D721Med (cell line): Measurements from ENCODE around the gene PBX3.
"Not testable (repeated sequence)": the region's sequence is repeated elsewhere in the genome, so short reads cannot be mapped to it uniquely, and the experiment has no call there.

Experiments
- DNase-seq: peaks from one replicate; pipeline ENCODE4 v3.0.0; 2011; ENCODE audit warnings: low spot score; ENCODE audit not compliant: insufficient read length
- FAIRE-seq: peaks from 2 replicates; lab custom pipeline; 2011; peaks lifted over from hg19 to GRCh38; lab: Jason Lieb, UNC
- CTCF ChIP-seq: IDR thresholded peaks from 2 replicates; pipeline ENCODE4 v1.5.1; 2012; ENCODE audit warnings: mild to moderate bottlenecking, control low read depth; ENCODE audit not compliant: insufficient read depth; ENCODE audit errors: missing control alignments

Gene PBX3

GRCh38 chr9:125822902-125823301 lies 75.7 kb downstream of the PBX3 start:
- no peak for TF ChIP-seq CTCF
- DNase-seq (no peak), FAIRE-seq (no peak)

GRCh38 chr9:125823874-125824406 lies 76.8 kb downstream of the PBX3 start:
- not testable (repeated sequence) for FAIRE-seq, DNase-seq

- DNase-seq: no peak
- FAIRE-seq: peak; percentile 87
- no peak for TF ChIP-seq CTCF
Measured at GRCh38 chr9:125825762-125826161, 78.6 kb downstream of the PBX3 start.

GRCh38 chr9:125826850-125827249 lies 79.7 kb downstream of the PBX3 start:
- no peak for TF ChIP-seq CTCF
- no peak for DNase-seq
- FAIRE-seq: no peak

GRCh38 chr9:125829743-125830142 lies 82.6 kb downstream of the PBX3 start:
- DNase-seq (no peak), FAIRE-seq (no peak)

GRCh38 chr9:125831054-125831453 lies 83.9 kb downstream of the PBX3 start:
- DNase-seq (no peak), FAIRE-seq (no peak)
- no peak for TF ChIP-seq CTCF

More at GRCh38 chr9:125829743-125830142, 82.6 kb downstream of the PBX3 start:
- no peak for TF ChIP-seq CTCF

- TF ChIP-seq CTCF: no peak
- FAIRE-seq: no peak
- no peak for DNase-seq
Measured at GRCh38 chr9:125831616-125832015, 84.4 kb downstream of the PBX3 start.

- no peak for DNase-seq
- no peak for TF ChIP-seq CTCF
- FAIRE-seq: no peak
Measured at GRCh38 chr9:125835655-125836054, 88.5 kb downstream of the PBX3 start.
